GM10266 (cell line): ENCODE data around the gene NOTCH1.

ENCODE experiments used
- DNase-seq: peaks from one replicate; pipeline ENCODE4 v3.0.0; 2012; ENCODE audit errors: extremely low spot score
- CTCF ChIP-seq: IDR thresholded peaks from 2 replicates; pipeline ENCODE4 v1.5.1; 2012; ENCODE audit warnings: mild to moderate bottlenecking, low read depth; ENCODE audit not compliant: control insufficient read depth, insufficient read depth; ENCODE audit errors: missing control alignments

Gene NOTCH1

GRCh38 chr9:136471802-136472487 is 73.9 kb downstream of the NOTCH1 start:
- no peak for DNase-seq
- TF ChIP-seq CTCF = no peak

- TF ChIP-seq CTCF = no peak
- no peak for DNase-seq
Measured at GRCh38 chr9:136470792-136471469, 74.9 kb downstream of the NOTCH1 start.

GRCh38 chr9:136470356-136470755 is 75.5 kb downstream of the NOTCH1 start:
- no peak for DNase-seq
- no peak for TF ChIP-seq CTCF

- TF ChIP-seq CTCF = no peak
- DNase-seq = no peak
Measured at GRCh38 chr9:136467766-136468165, 78.1 kb downstream of the NOTCH1 start.

GRCh38 chr9:136466155-136466541 is 79.7 kb downstream of the NOTCH1 start:
- TF ChIP-seq CTCF = no peak
- no peak for DNase-seq

- TF ChIP-seq CTCF = no peak
Measured at GRCh38 chr9:136465500-136466154, 80.2 kb downstream of the NOTCH1 start.

GRCh38 chr9:136464241-136464640 is 81.6 kb downstream of the NOTCH1 start:
- no peak for TF ChIP-seq CTCF
- no peak for DNase-seq

More at GRCh38 chr9:136465500-136466154, 80.2 kb downstream of the NOTCH1 start:
- no peak for DNase-seq
